Measurements from ENCODE around the gene FCER2.
"Not testable (repeated sequence)": the region's sequence is repeated elsewhere in the genome, so short reads cannot be mapped to it uniquely, and the experiment has no call there.

FCER2 gene

GRCh38 chr19:7701654-7702457 is at the start of gene FCER2:
Gene FCER2 (minus strand): TSS chr19:7702131. CDS start chr19:7699760, 2,371 bp downstream.
- no peak for DNase-seq

- no peak for DNase-seq
Observed at GRCh38 chr19:7751157-7751783, 49.3 kb upstream of the FCER2 start.

GRCh38 chr19:7748756-7749155 is 46.8 kb upstream of the FCER2 start:
- no peak for DNase-seq

GRCh38 chr19:7748171-7748570 is 46.2 kb upstream of the FCER2 start:
- no peak for DNase-seq

GRCh38 chr19:7746903-7747884 is 45.3 kb upstream of the FCER2 start, which contains the start of gene CD209:
Gene CD209 (minus strand): TSS chr19:7747534. CDS start chr19:7747511, 23 bp downstream.
- no peak for DNase-seq

- DNase-seq = not testable (repeated sequence)
Observed at GRCh38 chr19:7746306-7746705, 44.4 kb upstream of the FCER2 start.

- no peak for DNase-seq
Observed at GRCh38 chr19:7744871-7745650, 43.1 kb upstream of the FCER2 start.

GRCh38 chr19:7744199-7744786 is 42.4 kb upstream of the FCER2 start:
- DNase-seq = no peak

- no peak for DNase-seq
Observed at GRCh38 chr19:7743425-7743841, 41.5 kb upstream of the FCER2 start.

GRCh38 chr19:7742991-7743390 is 41.1 kb upstream of the FCER2 start:
- no peak for DNase-seq

- DNase-seq = no peak
Observed at GRCh38 chr19:7742575-7742974, 40.6 kb upstream of the FCER2 start.

- DNase-seq = no peak
Observed at GRCh38 chr19:7740682-7741054, 38.7 kb upstream of the FCER2 start.

- no peak for DNase-seq
Observed at GRCh38 chr19:7739801-7740681, 38.1 kb upstream of the FCER2 start.

- DNase-seq = no peak
Observed at GRCh38 chr19:7739211-7739755, 37.4 kb upstream of the FCER2 start.

- no peak for DNase-seq
Observed at GRCh38 chr19:7738023-7738422, 36.1 kb upstream of the FCER2 start.

- no peak for DNase-seq
Observed at GRCh38 chr19:7737215-7737614, 35.3 kb upstream of the FCER2 start.

- DNase-seq = no peak
Observed at GRCh38 chr19:7736148-7736547, 34.2 kb upstream of the FCER2 start.

- no peak for DNase-seq
Observed at GRCh38 chr19:7734220-7735203, 32.6 kb upstream of the FCER2 start.

- DNase-seq = no peak
Observed at GRCh38 chr19:7733376-7733775, 31.4 kb upstream of the FCER2 start.

All from amniotic stem cell (primary cell).